Bronchial epithelial cell (primary cell): ENCODE measurements around the gene PEX10. TPM values are rescaled to one million over a fixed set of nuclear protein-coding genes. Genes with fewer than 3 reads are reported as not detected.

Experiments
- DNase-seq: peaks from one replicate; pipeline ENCODE4 v3.0.0-alpha.2; 2010; ENCODE audit warnings: low read depth
- FAIRE-seq: peaks from 2 replicates; lab custom pipeline; 2011; peaks lifted over from hg19 to GRCh38; lab: Jason Lieb, UNC
- H3K27me3 ChIP-seq: 2 replicates; pipeline ENCODE4 v1.5.1; 2011; ENCODE audit warnings: low read length; ENCODE audit not compliant: control insufficient read depth, insufficient read depth
- H3K36me3 ChIP-seq: 2 replicates; pipeline ENCODE4 v1.5.1; 2011; ENCODE audit warnings: low read length; ENCODE audit not compliant: control insufficient read depth, insufficient read depth
- H3K4me3 ChIP-seq: 2 replicates; pipeline ENCODE4 v1.5.1; 2011; ENCODE audit warnings: mild to moderate bottlenecking, low read depth, low read length, control low read depth
- total RNA-seq: library from RNA; depleted of rRNA; stranded (reverse); fragments of >200 nt; gene quantifications from 2 replicates; pipeline ENCODE4 v1.2.1, GENCODE V29; 2014
- TF ChIP-seq, protein P1 (sequence below): IDR thresholded peaks from 2 replicates; pipeline ENCODE4 v1.5.1; 2011; ENCODE audit warnings: mild to moderate bottlenecking, moderate library complexity, low read length, control low read depth, inconsistent platforms; ENCODE audit not compliant: insufficient read depth, severe bottlenecking

Gene PEX10
- total RNA-seq, 1 donor from 2014 or later, result 30.0 TPM

DNA sequence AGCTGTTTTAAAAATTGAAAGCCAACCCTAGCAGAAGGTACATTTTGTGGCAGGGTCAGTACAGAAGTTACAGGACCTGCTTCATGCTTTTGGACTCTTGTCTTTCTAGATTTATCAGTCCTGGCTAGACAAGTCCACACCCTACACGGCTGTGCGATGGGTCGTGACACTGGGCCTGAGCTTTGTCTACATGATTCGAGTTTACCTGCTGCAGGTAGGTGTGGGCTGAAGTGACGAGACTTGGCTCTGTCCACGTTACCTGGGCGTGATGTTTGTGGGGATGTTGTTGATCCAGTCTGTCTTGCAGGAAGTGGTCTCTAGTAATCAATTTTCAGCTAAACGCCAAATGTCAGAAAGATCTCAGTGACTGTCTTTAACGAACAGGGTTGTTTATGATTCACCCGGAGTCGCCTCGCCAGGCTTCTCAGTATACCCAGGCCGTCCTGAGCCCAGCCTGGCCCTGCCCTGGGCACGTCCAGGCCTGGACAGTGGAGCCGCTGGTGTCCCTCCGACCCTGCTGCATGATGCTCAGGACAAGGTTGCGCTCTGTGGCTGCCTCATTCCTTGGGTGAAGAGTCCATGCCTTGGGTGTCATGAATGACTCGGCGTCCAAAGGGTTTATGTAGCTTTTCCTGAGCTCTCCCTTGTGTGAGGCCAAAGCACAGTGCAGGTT, 15.2 kb downstream of the PEX10 start:
- DNase-seq (no peak), FAIRE-seq (peak; percentile 93)
- H3K4me3 ChIP-seq, result no peak overlapping the region
- TF ChIP-seq, protein P1, sequence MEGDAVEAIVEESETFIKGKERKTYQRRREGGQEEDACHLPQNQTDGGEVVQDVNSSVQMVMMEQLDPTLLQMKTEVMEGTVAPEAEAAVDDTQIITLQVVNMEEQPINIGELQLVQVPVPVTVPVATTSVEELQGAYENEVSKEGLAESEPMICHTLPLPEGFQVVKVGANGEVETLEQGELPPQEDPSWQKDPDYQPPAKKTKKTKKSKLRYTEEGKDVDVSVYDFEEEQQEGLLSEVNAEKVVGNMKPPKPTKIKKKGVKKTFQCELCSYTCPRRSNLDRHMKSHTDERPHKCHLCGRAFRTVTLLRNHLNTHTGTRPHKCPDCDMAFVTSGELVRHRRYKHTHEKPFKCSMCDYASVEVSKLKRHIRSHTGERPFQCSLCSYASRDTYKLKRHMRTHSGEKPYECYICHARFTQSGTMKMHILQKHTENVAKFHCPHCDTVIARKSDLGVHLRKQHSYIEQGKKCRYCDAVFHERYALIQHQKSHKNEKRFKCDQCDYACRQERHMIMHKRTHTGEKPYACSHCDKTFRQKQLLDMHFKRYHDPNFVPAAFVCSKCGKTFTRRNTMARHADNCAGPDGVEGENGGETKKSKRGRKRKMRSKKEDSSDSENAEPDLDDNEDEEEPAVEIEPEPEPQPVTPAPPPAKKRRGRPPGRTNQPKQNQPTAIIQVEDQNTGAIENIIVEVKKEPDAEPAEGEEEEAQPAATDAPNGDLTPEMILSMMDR, result no peak
- no peaks in the 10 kb centered on the region for H3K27me3 ChIP-seq
- peaks cover 47% of the 10 kb centered on the region for H3K36me3 ChIP-seq

DNA sequence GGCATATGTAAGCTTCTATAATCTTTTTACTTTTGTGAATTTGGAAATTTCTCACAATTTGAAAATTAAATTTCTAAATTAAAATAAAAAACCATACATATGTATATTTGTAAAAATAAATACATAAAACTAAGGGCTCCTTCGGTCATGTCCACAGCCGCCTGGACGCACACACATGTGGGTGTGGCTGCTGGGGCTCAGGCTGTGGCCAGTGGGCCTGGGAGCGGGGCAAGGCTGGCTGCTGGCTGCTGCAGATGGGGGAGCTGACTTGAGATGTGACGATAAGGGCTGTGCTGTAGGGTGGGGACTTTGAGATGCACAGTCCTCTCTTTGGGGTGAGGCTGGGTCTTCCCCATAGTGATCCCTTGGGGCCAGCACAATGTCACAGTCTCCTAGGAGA, 15.9 kb downstream of the PEX10 start:
- TF ChIP-seq, protein P1, result no peak
- DNase-seq (no peak), FAIRE-seq (no peak)
- H3K27me3 ChIP-seq, result no peaks in the 10 kb centered on the region
- peaks cover 41% of the 10 kb centered on the region for H3K36me3 ChIP-seq
- no peak overlapping the region for H3K4me3 ChIP-seq

DNA sequence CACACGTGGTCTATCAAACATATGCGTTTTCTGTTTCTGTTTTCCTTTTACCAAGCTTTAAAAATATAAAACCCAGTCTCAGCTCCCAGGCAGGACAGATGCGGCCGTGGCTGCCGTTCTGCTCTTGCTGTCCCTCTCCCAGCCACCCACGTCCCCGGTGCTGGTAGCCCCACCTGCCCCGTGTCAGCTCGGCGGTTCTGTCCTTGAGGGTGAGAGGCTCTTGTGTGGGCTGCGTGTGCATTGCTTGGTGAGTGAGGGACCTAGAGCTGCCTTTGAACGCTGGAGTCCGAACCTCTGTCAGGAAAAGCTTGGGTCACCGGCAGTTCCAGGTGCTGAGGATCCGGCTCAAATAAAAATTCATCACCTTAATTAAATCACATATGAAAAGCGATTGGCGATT, 16.3 kb downstream of the PEX10 start:
- TF ChIP-seq, protein P1, result no peak
- no peak for DNase-seq
- Histone ChIP-seq H3K4me3 (no peak overlapping the region), H3K27me3 (no peaks in the 10 kb centered on the region), H3K36me3 (peaks cover 41% of the 10 kb centered on the region)
- no peak for FAIRE-seq

DNA sequence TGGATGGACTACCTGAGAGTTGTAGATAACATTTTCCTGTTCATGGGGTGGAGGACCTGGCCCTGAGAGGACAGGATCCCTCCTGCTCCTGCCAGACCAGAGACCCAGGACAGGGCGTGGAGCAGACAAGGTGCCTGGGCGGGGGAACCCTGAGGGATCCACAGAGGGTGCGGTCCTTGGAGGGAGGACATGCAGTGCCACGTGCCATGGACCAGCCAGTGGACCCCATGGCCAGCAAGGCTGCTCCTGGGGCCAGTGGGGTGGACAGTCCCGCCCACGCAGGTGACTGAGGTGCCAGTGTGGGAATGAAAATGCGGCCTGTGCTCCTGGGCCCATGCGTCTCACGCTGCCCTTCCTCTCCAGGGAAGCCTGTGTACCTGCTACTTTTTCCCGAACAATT, 17.1 kb downstream of the PEX10 start:
- DNase-seq, result no peak
- TF ChIP-seq, protein P1, result no peak
- peaks cover 35% of the 10 kb centered on the region for H3K36me3 ChIP-seq
- H3K27me3 ChIP-seq, result no peaks in the 10 kb centered on the region
- no peak for FAIRE-seq
- H3K4me3 ChIP-seq, result no peak overlapping the region

DNA sequence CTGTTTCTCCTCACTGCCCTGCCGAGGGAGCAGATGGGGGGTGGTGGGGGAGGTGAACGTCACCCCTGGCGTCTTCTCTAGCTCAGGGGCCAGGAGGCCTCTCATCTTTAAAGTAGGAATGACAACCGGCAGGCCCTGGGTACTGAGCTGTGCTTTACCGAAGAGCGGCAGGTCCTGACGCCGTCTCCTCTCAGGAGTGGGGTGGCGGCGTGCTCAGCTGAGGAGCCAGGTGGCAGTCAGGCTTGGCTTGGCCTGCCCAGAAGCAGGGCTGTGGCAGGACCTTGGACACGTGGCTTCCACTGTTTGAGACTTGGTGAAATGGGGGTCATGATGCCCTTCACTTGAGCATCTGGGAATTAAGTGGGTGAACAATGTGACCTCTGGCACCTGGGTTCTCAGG, 17.6 kb downstream of the PEX10 start:
- Histone ChIP-seq H3K36me3 (peaks cover 31% of the 10 kb centered on the region), H3K4me3 (no peak overlapping the region), H3K27me3 (no peaks in the 10 kb centered on the region)
- TF ChIP-seq, protein P1, result no peak
- FAIRE-seq, result no peak
- no peak for DNase-seq

DNA sequence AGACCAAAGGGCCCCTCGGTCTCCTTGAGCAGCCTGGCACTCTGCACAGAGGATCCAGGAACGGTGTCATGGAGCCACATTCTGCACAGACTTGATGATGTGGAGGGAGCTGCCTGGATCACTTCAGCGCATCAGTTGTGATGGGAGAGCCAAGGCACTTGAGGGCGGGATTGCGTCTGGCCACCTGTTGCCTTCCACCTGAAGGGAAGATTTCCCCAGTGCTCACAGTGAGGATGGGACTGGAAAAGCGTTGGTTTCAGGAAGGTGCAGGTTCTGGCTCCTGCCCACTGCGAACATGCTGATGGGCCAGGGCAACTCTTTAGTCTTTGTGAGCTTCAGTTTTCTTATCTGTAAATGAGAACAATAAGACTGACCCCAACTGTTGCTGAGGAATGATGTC, 18.1 kb downstream of the PEX10 start:
- TF ChIP-seq, protein P1, result no peak
- no peak for DNase-seq
- Histone ChIP-seq H3K4me3 (no peak overlapping the region), H3K36me3 (peaks cover 29% of the 10 kb centered on the region), H3K27me3 (no peaks in the 10 kb centered on the region)
- FAIRE-seq, result peak; percentile 76
